ENCODE measurements around the gene MAML3. TPM values are rescaled to one million over a fixed set of nuclear protein-coding genes. Genes with fewer than 3 reads are reported as not detected.

MAML3 gene
- total RNA-seq, 2 donors from 2014 or later = 29.2 to 32.2 TPM

DNA sequence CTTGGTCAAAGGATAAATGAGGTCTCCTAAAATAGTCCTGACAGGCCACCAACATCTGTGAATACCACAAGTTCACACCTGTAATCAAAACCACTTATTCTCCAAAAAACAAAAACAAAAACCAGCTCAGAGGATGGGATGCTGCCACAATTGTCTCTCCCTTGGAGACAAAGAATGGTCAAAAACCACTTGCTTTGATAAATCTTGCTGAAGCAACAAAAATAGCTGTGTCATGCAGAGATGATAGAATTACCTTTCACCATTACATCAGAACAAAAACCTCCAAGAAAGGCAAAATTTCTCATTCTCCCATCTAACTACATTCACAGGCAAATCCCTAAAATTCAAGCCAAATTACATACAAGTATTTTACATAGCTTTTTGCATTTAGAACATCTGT lies 180.4 kb downstream of the MAML3 start:
- Mint-ChIP-seq H3K9me3 (no peaks in the 10 kb centered on the region), H3K27me3 (ENCODE audit: insufficient read depth) (peaks cover 24% of the 10 kb centered on the region), H3K4me1 (peaks cover 14% of the 10 kb centered on the region), H3K27ac (no peak overlapping the region), H3K4me3 (no peak overlapping the region), H3K36me3 (ENCODE audit: low read depth) (peaks cover 15% of the 10 kb centered on the region)
- Histone ChIP-seq H3K4me3 (ENCODE audit: low read length) (no peak overlapping the region), H3K27me3 (ENCODE audit: control insufficient read depth, insufficient read depth, low read length, poor library complexity, severe bottlenecking) (no peaks in the 10 kb centered on the region), H3K4me1 (ENCODE audit: control insufficient read depth, insufficient read depth, low read length) (peaks cover 3% of the 10 kb centered on the region), H3K36me3 (ENCODE audit: control insufficient read depth, insufficient read depth, low read length) (peaks cover 18% of the 10 kb centered on the region), H3K27ac (ENCODE audit: low read depth, low read length) (no peak overlapping the region), H3K9me3 (ENCODE audit: control insufficient read depth, low read length) (no peaks in the 10 kb centered on the region), H3K9ac (ENCODE audit: extremely low read depth, low read length, poor library complexity, severe bottlenecking) (no peak overlapping the region)
- DNase-seq = no peak
- TF ChIP-seq, protein P1, sequence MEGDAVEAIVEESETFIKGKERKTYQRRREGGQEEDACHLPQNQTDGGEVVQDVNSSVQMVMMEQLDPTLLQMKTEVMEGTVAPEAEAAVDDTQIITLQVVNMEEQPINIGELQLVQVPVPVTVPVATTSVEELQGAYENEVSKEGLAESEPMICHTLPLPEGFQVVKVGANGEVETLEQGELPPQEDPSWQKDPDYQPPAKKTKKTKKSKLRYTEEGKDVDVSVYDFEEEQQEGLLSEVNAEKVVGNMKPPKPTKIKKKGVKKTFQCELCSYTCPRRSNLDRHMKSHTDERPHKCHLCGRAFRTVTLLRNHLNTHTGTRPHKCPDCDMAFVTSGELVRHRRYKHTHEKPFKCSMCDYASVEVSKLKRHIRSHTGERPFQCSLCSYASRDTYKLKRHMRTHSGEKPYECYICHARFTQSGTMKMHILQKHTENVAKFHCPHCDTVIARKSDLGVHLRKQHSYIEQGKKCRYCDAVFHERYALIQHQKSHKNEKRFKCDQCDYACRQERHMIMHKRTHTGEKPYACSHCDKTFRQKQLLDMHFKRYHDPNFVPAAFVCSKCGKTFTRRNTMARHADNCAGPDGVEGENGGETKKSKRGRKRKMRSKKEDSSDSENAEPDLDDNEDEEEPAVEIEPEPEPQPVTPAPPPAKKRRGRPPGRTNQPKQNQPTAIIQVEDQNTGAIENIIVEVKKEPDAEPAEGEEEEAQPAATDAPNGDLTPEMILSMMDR (conservative IDR thresholded peaks at IDR 0.05) = no peak

- no peaks in the 10 kb centered on the region for H3K9me3 ChIP-seq (ENCODE audit: control insufficient read depth, low read length)
- H3K4me1 ChIP-seq (ENCODE audit: control insufficient read depth, insufficient read depth, low read length) = peaks cover 3% of the 10 kb centered on the region
- no peak overlapping the region for H3K9ac ChIP-seq (ENCODE audit: extremely low read depth, low read length, poor library complexity, severe bottlenecking)
- H3K27me3 ChIP-seq (ENCODE audit: control insufficient read depth, insufficient read depth, low read length, poor library complexity, severe bottlenecking) = no peaks in the 10 kb centered on the region
- H3K4me1 Mint-ChIP-seq = peaks cover 14% of the 10 kb centered on the region
- H3K4me3 Mint-ChIP-seq = no peak overlapping the region
- no peak overlapping the region for H3K27ac ChIP-seq (ENCODE audit: low read depth, low read length)
- DNase-seq = no peak
- peaks cover 16% of the 10 kb centered on the region for H3K36me3 ChIP-seq (ENCODE audit: control insufficient read depth, insufficient read depth, low read length)
- TF ChIP-seq, protein P1 (conservative IDR thresholded peaks at IDR 0.05) = no peak
- no peaks in the 10 kb centered on the region for H3K9me3 Mint-ChIP-seq
- no peak overlapping the region for H3K4me3 ChIP-seq (ENCODE audit: low read length)
- H3K27ac Mint-ChIP-seq = no peak overlapping the region
- peaks cover 24% of the 10 kb centered on the region for H3K27me3 Mint-ChIP-seq (ENCODE audit: insufficient read depth)
- H3K36me3 Mint-ChIP-seq (ENCODE audit: low read depth) = peaks cover 11% of the 10 kb centered on the region
- 39 to 53% methylated on average over 2 to 3 of the region's 3 CpGs for WGBS, 2 experiments (ENCODE audit: insufficient coverage in 1 of 2, insufficient read length in 1 of 2)
These were observed 181.0 kb downstream of the MAML3 start for GRCh38 chr4:139973015-139973414.

GRCh38 chr4:139972305-139972704 lies 181.7 kb downstream of the MAML3 start:
- Histone ChIP-seq H3K36me3 (ENCODE audit: control insufficient read depth, insufficient read depth, low read length) (peaks cover 16% of the 10 kb centered on the region), H3K27ac (ENCODE audit: low read depth, low read length) (no peak overlapping the region), H3K27me3 (ENCODE audit: control insufficient read depth, insufficient read depth, low read length, poor library complexity, severe bottlenecking) (no peaks in the 10 kb centered on the region), H3K4me1 (ENCODE audit: control insufficient read depth, insufficient read depth, low read length) (peaks cover 3% of the 10 kb centered on the region), H3K4me3 (ENCODE audit: low read length) (no peak overlapping the region), H3K9me3 (ENCODE audit: control insufficient read depth, low read length) (no peaks in the 10 kb centered on the region), H3K9ac (ENCODE audit: extremely low read depth, low read length, poor library complexity, severe bottlenecking) (no peak overlapping the region)
- H3K36me3 Mint-ChIP-seq (ENCODE audit: low read depth) = peaks cover 8% of the 10 kb centered on the region
- no peak overlapping the region for H3K27ac Mint-ChIP-seq
- TF ChIP-seq, protein P1 (conservative IDR thresholded peaks at IDR 0.05) = no peak
- no peak overlapping the region for H3K4me3 Mint-ChIP-seq
- peaks cover 14% of the 10 kb centered on the region for H3K4me1 Mint-ChIP-seq
- H3K27me3 Mint-ChIP-seq (ENCODE audit: insufficient read depth) = peaks cover 24% of the 10 kb centered on the region
- no peak for DNase-seq
- no peaks in the 10 kb centered on the region for H3K9me3 Mint-ChIP-seq
